ENCODE results near the gene LRFN5. TPM values are rescaled to one million over a fixed set of nuclear protein-coding genes. Genes with fewer than 3 reads are reported as not detected.
"Not testable (repeated sequence)": the region's sequence is repeated elsewhere in the genome, so short reads cannot be mapped to it uniquely, and the experiment has no call there.

The LRFN5 gene
- 0.14 TPM in 1 of 2 replicates, not detected in the other for total RNA-seq

DNA sequence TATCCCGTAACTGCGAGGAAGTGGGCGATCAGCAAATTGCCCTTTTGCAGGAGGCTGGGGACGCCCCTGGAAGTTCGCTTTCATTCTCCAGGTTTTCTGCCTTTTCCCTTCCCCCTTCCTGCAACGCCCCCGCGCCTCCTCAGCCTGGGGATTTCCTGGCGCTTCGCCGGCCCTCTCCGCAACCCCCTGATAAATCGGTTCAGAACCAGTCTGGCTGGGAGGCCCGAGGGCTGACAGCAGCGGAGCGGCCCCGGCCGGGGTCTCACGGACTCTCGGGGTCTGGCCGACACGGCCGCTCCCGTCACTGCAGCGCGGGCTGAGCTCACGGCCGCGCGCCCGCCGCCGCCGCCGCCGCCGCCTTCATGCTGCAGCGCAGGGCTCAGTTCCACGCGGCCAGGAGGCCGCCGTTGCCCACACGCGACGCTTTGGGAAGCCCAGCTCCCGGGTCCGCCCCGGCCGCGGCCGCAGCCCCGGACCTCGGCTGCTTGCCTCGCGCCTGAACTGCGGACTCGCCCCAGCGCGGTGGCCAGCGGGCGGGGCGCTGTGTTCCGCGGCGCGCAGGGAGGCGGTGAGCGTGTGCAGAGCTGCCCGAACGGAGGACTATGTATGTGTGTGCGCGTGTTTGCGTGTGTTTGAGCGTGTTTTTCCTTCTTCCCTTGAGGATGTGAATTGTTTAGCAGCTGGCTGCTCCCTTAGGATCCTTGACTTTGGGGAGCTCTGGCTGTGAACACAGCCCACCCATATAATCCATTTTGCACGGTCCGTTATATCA, at the start of gene LRFN5:
Gene LRFN5, plus strand, starts transcription at position 345 of the 772 bp plus-strand sequence.
- no peak for DNase-seq (ENCODE audit: low read depth, low spot score)

DNA sequence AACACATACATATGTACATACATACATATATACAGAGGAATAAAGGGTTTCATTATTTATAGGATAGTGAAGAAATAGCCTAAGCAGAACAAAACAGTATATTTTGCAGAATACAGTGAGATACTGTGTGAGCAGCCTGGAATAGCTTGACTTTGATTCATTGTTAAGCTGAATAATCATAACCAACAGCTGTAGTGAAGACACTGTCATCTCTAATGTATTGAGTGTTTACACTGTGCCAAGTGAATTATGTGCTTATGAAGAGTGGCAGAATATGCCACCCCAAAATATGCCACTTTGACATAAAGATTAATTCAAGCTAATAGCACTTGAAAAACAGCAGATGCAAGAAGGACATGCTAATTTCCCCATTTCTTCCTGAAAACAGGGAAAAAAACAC, 48.2 kb upstream of the LRFN5 start:
- DNase-seq (ENCODE audit: low read depth, low spot score), result no peak

DNA sequence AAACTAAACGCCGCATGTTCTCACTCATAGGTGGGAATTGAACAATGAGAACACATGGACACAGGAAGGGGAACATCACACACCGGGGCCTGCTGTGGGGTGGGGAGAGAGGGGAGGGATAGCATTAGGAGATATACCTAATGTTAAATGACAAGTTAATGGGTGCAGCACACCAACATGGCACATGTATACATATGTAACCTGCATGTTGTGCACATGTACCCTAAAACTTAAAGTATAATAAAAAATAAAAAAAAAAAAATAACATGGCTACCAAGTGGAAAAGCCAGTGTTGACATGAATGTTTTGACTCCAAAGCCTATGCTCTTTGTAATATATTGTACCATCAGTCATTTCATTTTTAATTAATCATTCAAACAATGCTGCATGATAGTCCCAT, 39.8 kb upstream of the LRFN5 start:
- not testable (repeated sequence) for DNase-seq (ENCODE audit: low read depth, low spot score)

DNA sequence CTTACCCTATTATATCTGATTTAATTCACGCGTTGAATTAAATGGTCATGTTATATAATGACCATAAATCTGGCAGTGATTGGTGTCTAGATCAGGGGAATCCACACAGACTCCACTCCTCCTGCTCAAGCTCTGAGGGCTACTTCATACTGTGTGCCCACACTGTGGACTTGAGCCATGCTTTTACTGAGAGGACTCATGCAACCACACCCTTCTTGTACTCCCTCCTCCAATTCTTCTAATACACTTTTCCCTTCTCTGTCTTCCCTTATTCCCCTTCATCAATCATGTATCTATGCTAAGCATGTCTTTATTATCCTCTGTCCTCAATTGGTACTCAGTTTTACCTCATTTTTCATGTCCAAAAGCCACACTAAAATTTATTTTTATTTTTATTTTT, 37.7 kb upstream of the LRFN5 start:
- no peak for DNase-seq (ENCODE audit: low read depth, low spot score)

DNA sequence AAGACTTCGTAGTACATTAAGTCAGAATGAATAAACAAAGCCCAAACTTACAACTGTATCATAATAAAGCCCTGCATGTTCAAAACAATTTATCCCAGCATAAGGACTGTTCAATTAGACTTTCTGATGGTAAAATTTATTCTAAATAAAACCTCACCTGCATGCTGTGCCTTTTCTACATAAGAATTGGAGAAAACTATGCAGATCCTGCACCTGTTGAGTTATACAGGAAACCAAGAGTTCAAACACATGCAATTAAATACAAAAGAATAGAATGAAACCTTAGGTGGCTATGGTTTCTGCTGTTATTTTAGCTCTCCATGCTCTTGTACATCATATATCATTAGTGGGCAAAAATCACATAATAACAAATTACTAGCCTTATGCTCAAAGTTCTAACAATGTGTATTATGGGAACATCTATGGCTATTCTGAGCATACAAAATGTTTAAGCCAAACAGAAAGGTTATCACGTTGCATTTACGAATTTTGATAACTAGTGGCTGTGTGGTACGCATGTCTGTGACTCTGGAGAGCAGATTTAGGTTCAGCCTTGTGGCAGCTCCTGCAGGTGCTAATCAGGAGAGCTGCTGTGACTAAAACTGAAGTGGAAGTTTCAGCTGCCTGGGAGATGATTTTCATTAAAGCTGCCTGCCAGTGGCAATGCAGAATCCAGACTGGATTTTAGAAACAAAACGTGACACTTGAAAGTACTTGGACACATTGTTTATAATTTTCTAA, 36.1 kb upstream of the LRFN5 start:
- DNase-seq (ENCODE audit: low read depth, low spot score), result no peak

DNA sequence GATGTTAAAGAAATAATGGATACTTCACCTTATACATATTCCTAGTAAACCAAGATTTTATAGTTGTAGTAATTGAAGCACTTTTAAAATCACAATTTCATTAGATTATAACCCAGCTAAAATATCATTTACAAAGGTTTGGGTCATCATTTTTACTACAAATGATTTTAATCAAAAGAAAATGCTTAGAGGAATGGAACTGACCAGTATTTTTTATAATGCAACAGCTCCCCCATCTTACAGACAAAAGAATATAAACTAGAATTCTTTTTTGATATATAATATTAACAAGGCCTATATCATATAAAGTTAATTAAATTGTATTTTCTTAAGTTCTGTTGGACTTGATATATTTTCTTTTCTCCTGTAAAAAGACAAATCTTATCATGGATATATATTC, 20.4 kb upstream of the LRFN5 start:
- DNase-seq (ENCODE audit: low read depth, low spot score), result no peak

DNA sequence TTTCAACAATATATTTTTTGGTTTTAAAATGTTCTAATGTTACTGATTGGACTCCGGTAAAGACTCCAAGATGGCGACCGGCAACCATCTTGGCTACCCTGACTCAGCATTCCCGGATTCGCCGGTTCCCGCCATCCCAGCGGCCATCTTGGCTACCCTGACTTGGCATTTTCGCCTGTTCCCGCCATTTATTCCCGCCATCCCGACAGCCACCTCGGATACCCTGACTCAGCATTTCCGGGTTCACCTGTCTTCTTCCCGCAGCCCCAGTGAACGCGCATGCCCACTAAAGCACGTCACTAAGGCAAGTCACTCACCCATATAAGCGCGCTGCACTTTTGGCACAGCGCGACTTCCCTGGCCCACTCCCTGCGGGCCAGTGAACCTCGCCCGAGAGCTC, 9.0 kb upstream of the LRFN5 start:
- DNase-seq (ENCODE audit: low read depth, low spot score), result no peak

DNA sequence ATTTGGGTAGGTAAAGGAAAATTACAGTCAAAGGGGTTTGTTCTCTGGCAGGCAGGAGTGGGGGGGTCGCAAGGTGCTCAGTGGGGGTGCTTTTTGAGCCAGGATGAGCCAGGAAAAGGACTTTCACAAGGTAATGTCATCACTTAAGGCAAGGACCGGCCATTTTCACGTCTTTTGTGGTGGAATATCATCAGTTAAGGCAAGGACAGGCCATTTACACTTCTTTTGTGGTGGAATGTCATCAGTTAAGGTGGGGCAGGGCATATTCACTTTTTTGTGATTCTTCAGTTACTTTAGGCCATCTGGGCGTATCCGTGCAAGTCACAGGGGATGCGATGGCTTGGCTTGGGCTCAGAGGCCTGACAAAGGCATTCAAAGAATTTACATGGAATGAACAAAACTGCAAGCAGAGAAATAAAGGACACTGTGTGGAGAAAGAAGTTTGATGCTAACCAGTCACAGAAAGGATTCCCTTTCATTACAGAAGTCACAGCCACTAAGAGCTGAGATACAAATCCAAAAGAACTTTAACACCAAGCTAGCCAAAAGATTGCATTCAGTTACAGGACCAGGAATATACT, 6.8 kb upstream of the LRFN5 start:
- not testable (repeated sequence) for DNase-seq (ENCODE audit: low read depth, low spot score)

DNA sequence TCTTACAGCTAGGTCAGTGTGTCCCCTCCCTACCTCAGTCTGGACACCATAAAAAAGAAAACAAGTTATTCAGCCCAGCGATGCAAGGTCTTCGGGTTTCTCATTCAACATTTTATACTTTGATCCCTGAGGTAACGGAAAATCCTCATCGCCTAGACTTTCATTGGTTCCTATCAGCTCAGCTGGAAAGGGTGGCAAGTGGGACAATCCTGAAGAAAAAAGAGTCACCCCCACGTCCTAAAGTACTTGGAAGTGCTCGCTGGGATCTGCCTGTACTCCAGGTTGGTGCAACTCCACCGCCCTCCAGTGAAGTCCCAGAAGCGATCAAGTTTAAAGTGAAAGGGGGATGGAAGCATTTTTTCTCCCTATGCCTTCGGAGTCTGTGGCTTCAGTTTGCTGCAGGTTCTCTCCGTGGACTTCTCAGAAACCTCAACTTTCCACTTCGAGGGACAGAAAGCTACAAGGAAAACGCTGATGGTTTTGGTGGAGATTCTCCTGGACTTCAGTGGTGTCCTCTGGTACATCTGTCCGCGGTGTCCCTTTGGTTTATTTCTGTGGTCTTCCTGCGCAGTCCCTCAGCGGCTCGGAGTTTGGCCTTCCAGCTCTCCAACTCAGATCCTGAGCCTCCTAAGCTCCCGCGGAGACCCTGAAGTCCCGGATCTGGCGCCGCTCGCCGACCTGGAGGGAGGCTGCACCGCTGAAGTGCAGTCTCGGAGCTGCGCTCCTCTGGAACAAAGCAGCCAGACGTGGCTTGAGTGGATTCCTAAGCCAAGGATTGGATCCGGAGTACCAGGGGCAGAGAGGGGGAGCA, 1.8 kb upstream of the LRFN5 start:
- DNase-seq (ENCODE audit: low read depth, low spot score), result no peak

DNA sequence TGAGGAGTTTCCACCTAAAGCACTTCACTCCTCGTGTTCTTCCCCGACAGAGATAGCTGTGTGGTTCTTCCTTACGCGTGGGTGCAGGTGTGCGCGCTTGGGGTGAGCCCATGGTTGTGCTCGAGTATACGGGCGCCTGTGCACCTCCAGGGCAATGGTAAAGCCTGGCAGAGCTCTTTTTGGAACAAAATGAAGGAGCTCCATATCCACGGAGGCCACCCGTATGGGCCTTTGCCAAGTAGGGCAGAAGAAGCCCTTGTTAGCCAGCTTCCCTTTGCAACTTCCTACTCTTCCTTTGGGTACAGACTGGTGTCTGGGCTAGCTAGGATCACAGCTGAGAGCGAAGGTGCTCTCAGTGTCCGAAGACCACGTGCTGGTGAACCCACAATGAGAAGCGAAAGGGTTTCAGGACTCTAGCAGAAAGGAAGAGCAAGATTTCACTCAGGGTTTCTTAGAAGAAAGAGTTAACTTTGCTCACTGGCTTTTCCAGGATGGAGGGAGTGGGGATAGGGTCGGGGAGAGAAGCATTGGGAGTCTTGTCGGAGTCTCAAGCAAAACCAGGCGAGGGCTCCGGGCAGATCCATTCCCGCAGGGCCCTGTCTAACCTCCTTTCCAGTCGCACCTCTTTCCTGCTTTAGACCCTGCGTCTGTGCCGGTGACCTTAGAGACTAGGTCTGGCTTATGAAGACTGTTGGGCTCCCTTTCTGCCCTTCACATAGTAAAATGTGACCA, 960 bp upstream of the LRFN5 start:
- DNase-seq (ENCODE audit: low read depth, low spot score), result no peak

DNA sequence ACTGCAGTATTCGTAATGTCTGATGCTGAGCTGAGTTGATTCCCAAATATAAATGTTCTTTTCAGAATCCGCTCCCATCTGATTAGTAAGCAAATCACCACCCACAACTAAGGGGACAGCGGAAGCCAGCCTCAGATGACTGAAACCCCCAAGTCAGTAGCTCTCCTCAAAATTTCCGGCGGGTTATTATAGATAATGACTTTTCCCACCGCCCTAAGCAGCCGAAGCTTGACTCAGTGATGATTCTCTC, 469 bp upstream of the LRFN5 start:
- no peak for DNase-seq (ENCODE audit: low read depth, low spot score)

DNA sequence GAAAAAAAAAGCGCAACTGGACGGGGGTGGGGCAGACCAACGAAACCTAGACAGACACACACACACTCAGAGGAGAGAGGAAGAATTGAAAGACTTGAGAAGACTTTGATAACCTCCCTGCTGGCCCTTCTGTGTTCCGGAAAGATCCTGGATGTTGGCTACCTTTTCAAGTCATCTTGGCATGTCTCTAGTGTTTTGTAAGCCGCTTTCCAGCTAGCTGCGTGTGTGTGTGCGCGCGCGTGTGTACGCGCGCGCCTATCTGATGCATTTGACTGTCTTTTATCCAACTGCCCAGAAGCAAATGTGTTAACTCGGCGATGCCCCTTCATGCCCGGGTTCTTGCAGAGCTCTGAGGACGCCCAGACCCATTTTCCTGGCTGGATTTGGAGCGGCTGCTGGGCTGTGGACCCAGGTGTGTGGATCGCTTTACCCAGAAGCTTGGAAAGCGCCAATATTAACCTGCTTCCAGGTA, 664 bp downstream of the LRFN5 start:
- no peak for DNase-seq (ENCODE audit: low read depth, low spot score)

DNA sequence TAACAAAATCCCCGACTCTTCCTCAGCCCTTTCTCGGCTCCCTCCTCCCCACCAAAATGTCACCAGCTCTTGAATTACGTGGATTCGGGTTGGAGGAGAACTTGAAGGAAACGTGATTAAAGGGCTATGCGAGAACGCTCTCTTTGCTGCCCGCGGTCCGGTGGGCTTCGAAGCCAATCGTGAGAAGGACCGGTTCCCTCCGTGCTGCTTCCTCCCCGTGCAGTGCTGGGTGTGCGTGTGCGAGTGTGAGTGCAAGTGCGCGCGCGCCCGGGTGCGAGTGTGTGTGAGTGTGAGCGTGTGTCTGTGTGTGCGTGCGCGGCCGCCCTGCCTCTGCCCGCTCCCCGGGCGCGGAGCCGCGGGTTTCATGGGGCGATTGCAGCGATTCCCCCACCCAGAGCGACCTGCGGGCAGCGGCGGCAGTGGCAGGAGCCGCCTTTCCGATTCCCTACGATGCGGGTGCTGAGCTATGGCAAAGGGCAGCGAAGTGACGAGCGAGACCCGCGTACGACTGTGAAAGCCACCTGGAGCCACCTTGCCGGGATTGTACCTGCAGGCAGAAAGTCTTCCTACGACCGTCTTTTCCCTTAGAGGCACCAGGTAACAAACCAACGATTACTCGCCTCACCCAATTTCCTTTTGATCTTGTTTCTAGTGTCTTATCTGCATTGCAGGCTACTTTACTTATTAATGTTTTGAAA, 1.4 kb downstream of the LRFN5 start:
- DNase-seq (ENCODE audit: low read depth, low spot score), result no peak

DNA sequence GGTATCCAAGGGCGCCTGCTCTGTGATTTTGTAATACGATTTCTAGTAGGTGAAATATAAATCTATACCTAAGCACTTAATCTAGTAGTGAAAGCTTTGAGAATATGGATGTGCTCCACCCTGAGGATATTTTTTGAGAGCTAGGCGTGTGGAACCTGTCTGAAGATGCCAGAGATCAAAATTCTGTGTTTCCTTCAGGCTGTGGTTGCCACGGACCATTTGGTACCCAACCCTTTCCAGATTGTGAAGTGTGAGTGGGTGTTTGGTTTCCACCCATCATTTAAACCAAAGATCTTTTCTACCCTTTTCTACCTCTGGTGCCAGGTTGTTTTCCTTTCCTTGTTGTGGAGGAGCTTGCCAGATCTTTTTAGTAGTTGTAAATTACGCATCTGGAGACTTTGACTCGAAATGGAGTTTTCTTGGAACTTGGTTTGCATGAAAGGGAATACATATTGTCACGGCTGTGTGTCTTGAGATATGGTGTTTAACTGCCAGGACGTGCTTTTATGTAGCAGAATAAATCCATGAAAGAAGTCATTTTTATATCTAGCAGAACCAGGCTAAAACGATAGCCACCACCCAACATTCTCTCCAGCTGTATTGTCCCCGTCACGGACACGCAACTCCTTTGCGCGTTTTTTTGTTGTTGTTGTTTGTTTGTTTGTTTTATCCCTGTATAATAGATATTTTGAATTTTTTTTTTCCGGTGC, 2.2 kb downstream of the LRFN5 start:
- no peak for DNase-seq (ENCODE audit: low read depth, low spot score)

DNA sequence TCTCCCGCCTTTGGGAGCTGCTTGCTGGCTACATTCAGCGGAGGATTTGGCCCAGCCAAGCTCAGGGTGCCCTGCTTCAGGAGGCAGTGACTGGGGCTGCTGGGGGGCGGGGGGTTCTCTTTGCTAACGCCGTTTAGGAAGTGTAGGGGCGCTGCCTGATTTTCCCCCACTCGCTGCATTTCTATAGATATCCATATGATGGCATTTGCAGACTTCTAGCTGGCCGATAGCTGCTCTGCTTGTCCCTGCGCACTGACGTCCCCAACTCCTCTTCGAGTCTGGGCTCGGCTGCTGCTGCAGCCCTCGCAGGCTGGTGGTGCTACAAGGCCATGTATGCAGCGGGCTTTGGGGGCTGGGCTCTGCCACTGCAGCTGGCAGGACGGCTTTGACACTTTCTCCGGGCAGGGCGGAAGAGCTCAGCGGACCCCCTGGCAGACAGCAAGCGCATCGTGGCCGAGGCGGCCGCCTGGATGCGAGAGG, 3.1 kb downstream of the LRFN5 start:
- no peak for DNase-seq (ENCODE audit: low read depth, low spot score)

DNA sequence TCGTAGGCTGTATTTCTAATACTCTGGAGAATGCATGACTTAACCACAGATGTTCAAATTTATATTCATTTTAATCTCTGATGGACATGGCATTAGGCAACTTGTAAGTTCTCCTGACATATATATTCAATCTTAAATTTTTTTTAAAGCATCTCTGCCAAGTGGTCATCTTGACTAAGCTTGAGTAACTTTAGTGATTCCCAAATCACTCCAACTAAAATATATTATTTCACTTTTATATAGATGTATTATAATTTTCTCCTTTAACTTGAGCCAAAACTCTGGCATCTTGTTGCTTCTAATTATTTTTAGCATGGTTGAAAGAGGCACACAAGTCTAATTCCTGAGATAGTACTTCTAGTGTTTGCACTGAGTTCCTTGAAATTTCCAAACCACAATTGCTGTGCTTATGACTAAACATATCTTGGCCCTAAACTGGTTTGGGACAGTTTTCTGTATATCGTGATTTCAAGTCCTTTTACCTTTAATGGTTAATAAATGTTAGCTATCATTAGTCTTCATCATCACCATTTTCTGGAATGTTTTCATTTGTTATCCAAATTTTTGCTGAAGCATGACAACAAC, 8.4 kb downstream of the LRFN5 start:
- DNase-seq (ENCODE audit: low read depth, low spot score), result no peak

DNA sequence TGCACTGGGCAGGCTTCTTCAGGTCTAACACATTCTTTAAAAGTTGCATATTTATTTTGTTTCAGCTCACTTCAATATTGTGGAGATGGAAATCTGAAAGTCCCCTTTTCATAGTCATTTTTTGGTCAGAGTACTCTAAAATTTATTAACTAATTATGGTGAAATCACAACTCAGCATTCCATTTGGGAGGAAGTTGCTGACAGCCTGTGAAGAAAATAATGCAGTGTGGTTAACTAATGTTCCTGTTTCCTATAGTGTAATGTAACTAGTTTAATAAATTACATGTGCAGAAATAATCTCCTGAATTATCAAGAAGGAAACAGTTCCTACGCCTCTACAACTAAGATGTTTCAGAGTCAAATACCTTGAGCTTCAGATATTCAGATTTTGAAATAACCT, 17.1 kb downstream of the LRFN5 start:
- no peak for DNase-seq (ENCODE audit: low read depth, low spot score)

DNA sequence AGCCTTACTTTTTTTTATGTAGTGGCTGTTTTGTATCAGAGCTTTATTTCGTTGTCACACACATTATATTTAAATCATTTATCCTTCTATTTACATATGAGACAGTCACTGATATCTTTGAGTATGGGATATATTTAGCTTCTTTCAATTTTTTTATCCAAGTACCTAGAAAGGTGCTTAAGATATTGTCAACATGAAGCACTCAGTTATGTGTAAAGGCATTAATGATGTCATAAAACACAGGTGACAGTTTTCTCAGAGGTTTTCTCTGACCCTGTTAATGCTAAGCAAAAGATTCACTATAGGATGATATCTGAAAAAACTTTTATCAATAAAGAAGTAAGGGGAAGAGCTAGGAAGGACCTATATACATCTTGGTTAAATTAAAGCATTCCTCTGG, 23.2 kb downstream of the LRFN5 start:
- DNase-seq (ENCODE audit: low read depth, low spot score), result no peak

DNA sequence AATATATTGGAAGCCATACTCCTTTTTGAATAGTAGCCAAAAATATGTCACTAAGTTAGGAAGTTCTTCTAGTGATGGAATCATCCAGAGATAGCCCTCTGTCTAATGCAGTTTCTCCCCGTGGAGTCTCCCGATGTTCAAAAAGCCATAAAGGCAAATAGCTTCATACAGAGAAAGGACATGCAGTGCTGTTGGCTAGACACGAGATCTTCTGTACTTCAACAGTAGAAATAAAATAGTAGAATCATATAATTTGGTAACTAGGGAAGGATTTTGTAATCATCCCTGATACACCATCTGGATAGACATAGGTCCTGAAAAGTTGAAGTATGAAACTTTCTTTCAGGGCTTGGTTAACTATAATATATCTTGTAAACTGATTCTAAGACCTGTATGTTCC, 27.6 kb downstream of the LRFN5 start:
- no peak for DNase-seq (ENCODE audit: low read depth, low spot score)

Data from pulmonary artery endothelial cell (primary cell).